ENCODE data around the gene C1QTNF5. TPM values are rescaled to one million over a fixed set of nuclear protein-coding genes. Genes with fewer than 3 reads are reported as not detected.

Gene C1QTNF5
- total RNA-seq, 1 experiment from 2014 or later = 2.3 TPM

GRCh38 chr11:119297938-119298337, 42.7 kb downstream of the C1QTNF5 start:
- no peak for DNase-seq (ENCODE audit: low read depth)

- peak; percentile 15 for DNase-seq (ENCODE audit: low read depth)
These were observed 45.5 kb downstream of the C1QTNF5 start for GRCh38 chr11:119295178-119295577.

GRCh38 chr11:119293461-119293860, 47.2 kb downstream of the C1QTNF5 start:
- no peak for DNase-seq (ENCODE audit: low read depth)

- DNase-seq (ENCODE audit: low read depth) = no peak
These were observed 49.7 kb downstream of the C1QTNF5 start for GRCh38 chr11:119290894-119291497.

Other genes with a start within 250 kb of the C1QTNF5 start
- gene DPAGT1, start 239.0 kb downstream of the C1QTNF5 start, total RNA-seq (2014; rRNA removed; shearing (Covaris generic)) = 41.6 and 44.0 TPM in 2 replicates
- gene C2CD2L, start 233.5 kb downstream of the C1QTNF5 start, total RNA-seq (2014; rRNA removed; shearing (Covaris generic)) = 3.2 and 4.8 TPM in 2 replicates
- gene HINFP, start 219.3 kb downstream of the C1QTNF5 start, total RNA-seq (2014; rRNA removed; shearing (Covaris generic)) = 13.2 and 16.5 TPM in 2 replicates
- gene ABCG4, start 191.8 kb downstream of the C1QTNF5 start, total RNA-seq (2014; rRNA removed; shearing (Covaris generic)) = 0.20 and 0.24 TPM in 2 replicates
- gene NLRX1, start 172.2 kb downstream of the C1QTNF5 start, total RNA-seq (2014; rRNA removed; shearing (Covaris generic)) = 4.9 and 5.6 TPM in 2 replicates
- not detected in 2 replicates for gene NHERF4, start 155.4 kb downstream of the C1QTNF5 start, total RNA-seq (2014; rRNA removed; shearing (Covaris generic))
- gene CBL, start 134.5 kb downstream of the C1QTNF5 start, total RNA-seq (2014; rRNA removed; shearing (Covaris generic)) = 12.7 and 14.1 TPM in 2 replicates
- gene MCAM, start 23.8 kb downstream of the C1QTNF5 start, total RNA-seq (2014; rRNA removed; shearing (Covaris generic)) = 57.2 and 91.7 TPM in 2 replicates
- gene RNF26, start 6.4 kb downstream of the C1QTNF5 start, total RNA-seq (2014; rRNA removed; shearing (Covaris generic)) = 9.0 and 9.1 TPM in 2 replicates
- gene MFRP, start 5.8 kb upstream of the C1QTNF5 start, total RNA-seq (2014; rRNA removed; shearing (Covaris generic)) = not detected in 2 replicates
- gene USP2, start 40.8 kb upstream of the C1QTNF5 start, total RNA-seq (2014; rRNA removed; shearing (Covaris generic)) = 0.24 and 0.49 TPM in 2 replicates
- gene THY1, start 82.3 kb upstream of the C1QTNF5 start, total RNA-seq (2014; rRNA removed; shearing (Covaris generic)) = 949 and 1,053 TPM in 2 replicates